Activated CD4-positive, alpha-beta T cell treated with anti-CD3 and anti-CD28 coated beads, Interleukin-2, amount 50 U/mL, for 4 hours (primary cell): ENCODE measurements around the gene PSMD12.

Experiments
- DNase-seq, 2 experiments: peaks; one replicate each; pipeline ENCODE4 v3.0.0-alpha.2; 2020

Gene PSMD12

GRCh38 chr17:67385122-67385988 is 19.0 kb upstream of the PSMD12 start:
- DNase-seq, result no peak

GRCh38 chr17:67381929-67382257 is 15.5 kb upstream of the PSMD12 start:
- DNase-seq, result no peak

- no peak for DNase-seq
Observed at GRCh38 chr17:67379251-67379630, 12.9 kb upstream of the PSMD12 start.

GRCh38 chr17:67378454-67379250 is 12.3 kb upstream of the PSMD12 start:
- DNase-seq, result peak; percentile 72

GRCh38 chr17:67377488-67378453 is 11.4 kb upstream of the PSMD12 start:
- DNase-seq, result peak; percentile 44 to 51

- DNase-seq, result peak; percentile 79 to 81
Observed at GRCh38 chr17:67376737-67377487, 10.5 kb upstream of the PSMD12 start, which contains the start of gene PITPNC1. Gene PITPNC1 (plus strand): TSS chr17:67377281.

GRCh38 chr17:67376415-67376736 is 10.0 kb upstream of the PSMD12 start:
- no peak for DNase-seq

- no peak for DNase-seq
Observed at GRCh38 chr17:67375716-67376115, 9.3 kb upstream of the PSMD12 start.

- DNase-seq, result no peak
Observed at GRCh38 chr17:67375054-67375427, 8.7 kb upstream of the PSMD12 start.

- DNase-seq, result peak; percentile 89
Observed at GRCh38 chr17:67374329-67375053, 8.1 kb upstream of the PSMD12 start.

- no peak for DNase-seq
Observed at GRCh38 chr17:67372751-67373150, 6.4 kb upstream of the PSMD12 start.

- no peak for DNase-seq
Observed at GRCh38 chr17:67369676-67370075, 3.3 kb upstream of the PSMD12 start.

GRCh38 chr17:67365738-67366192 is 612 bp downstream of the PSMD12 start:
- no peak for DNase-seq

GRCh38 chr17:67364847-67365737 is 1.3 kb downstream of the PSMD12 start:
- no peak for DNase-seq

GRCh38 chr17:67362173-67362572 is 4.2 kb downstream of the PSMD12 start:
- DNase-seq, result no peak

GRCh38 chr17:67360880-67361279 is 5.5 kb downstream of the PSMD12 start:
- no peak for DNase-seq

- peak in 1 of 2 experiments; percentile 37 for DNase-seq
Observed at GRCh38 chr17:67359960-67360791, 6.2 kb downstream of the PSMD12 start.

- DNase-seq, result no peak
Observed at GRCh38 chr17:67358612-67359011, 7.8 kb downstream of the PSMD12 start.

- no peak for DNase-seq
Observed at GRCh38 chr17:67353929-67354574, 12.3 kb downstream of the PSMD12 start.
